Uterus (tissue), 4 donors: ENCODE data around the gene DCP1A. TPM values are rescaled to one million over a fixed set of nuclear protein-coding genes. Genes with fewer than 3 reads are reported as not detected.

Source experiments
- DNase-seq, 2 donors: peaks; one replicate each; pipeline ENCODE4 v3.0.0-alpha.2; 2019 to 2020
- H3K27ac ChIP-seq, 2 donors: fragments of 200-600 bp; sonication (generic); 1 replicate in 1 of 2; 2 replicates in 1 of 2; pipeline ENCODE4 v1.5.1; 2016 to 2018
- H3K27me3 ChIP-seq, 2 donors: fragments of 200-600 bp; sonication (generic); one replicate each; pipeline ENCODE4 v1.5.1; 2018 to 2019; ENCODE audit warnings: control low read depth in 1 of 2
- H3K36me3 ChIP-seq, 2 donors: fragments of 200-600 bp; sonication (generic); one replicate each; pipeline ENCODE4 v1.5.1; 2019; ENCODE audit warnings: control low read depth in 1 of 2
- H3K4me1 ChIP-seq, 2 donors: fragments of 200-600 bp; sonication (generic); one replicate each; pipeline ENCODE4 v1.5.1; 2018 to 2019; ENCODE audit warnings: control low read depth in 1 of 2
- H3K4me3 ChIP-seq, 2 donors: fragments of 200-600 bp; sonication (generic); 1 replicate in 1 of 2; 2 replicates in 1 of 2; pipeline ENCODE4 v1.5.1; 2018 to 2019; ENCODE audit warnings: mild to moderate bottlenecking in 1 of 2
- H3K9me3 ChIP-seq, 2 donors: fragments of 200-600 bp; sonication (generic); one replicate each; pipeline ENCODE4 v1.5.1; 2019; ENCODE audit warnings: control low read depth in 1 of 2
- POLR2A ChIP-seq, 2 donors: fragments of 450-650 bp; IDR thresholded peaks; one replicate each; pipeline ENCODE4 v1.6.1; 2016; ENCODE audit warnings: antibody characterized with exemption in 2 of 2, mild to moderate bottlenecking in 1 of 2, moderate library complexity in 1 of 2
- intact Hi-C: fragments of 100-400 bp; cut with DNase I; formaldehyde crosslinking; loops from one replicate; pipeline ENCODE4 v1.15.1; 2023; ENCODE audit warnings: low total_unique reads
- total RNA-seq, 4 donors: library from RNA; depleted of rRNA in 3 of 4; stranded (reverse); fragments of >200 nt in 3 of 4; gene quantifications; one replicate each; pipeline versions ENCODE4 v1.1.0 to v1.2.4, GENCODE V29; 2014 to 2023
- TF ChIP-seq, protein P1 (sequence below), 4 experiments: fragments of 200-600 bp in 2 of 4; fragments of 450-650 bp in 2 of 4; sonication (generic) in 2 of 4; IDR thresholded peaks; one replicate each; pipeline ENCODE4 v1.5.1; 2016 to 2019; ENCODE audit warnings: antibody characterized with exemption in 4 of 4, mild to moderate bottlenecking in 2 of 4, moderate library complexity in 1 of 4
- donor health status: DM: yes; HTN: yes; CAD: no.

DCP1A gene
- total RNA-seq, 4 donors from 2014 or later: 27.2 to 39.4 (median 34.5) TPM

DNA sequence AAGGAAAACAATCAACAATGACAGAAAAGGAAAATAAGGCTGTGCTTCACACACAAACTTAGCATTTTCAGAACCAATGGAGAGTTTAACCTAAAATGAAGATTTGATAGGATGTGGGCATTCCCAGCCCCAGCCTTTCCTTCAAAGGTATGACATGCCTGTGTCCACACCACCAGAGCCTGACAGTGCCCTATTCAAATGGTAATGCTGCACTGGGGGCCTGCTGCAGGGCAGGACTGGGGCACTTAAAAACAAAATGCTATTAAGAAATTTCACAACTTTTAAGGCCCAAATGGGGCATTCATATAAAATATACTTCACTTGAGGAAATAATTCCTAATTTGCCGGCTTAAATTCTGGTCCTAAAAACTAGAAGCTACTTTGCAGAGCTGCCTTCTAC is 60.6 kb downstream of the DCP1A start:
- Histone ChIP-seq H3K27ac (no peak overlapping the region), H3K4me3 (no peak overlapping the region), H3K9me3 (no peaks in the 10 kb centered on the region), H3K36me3 (no peaks in the 10 kb centered on the region), H3K4me1 (no peaks in the 10 kb centered on the region), H3K27me3 (no peaks in the 10 kb centered on the region)
- no peak for DNase-seq
- intact Hi-C loops: no loop called here
- TF ChIP-seq, protein P1, sequence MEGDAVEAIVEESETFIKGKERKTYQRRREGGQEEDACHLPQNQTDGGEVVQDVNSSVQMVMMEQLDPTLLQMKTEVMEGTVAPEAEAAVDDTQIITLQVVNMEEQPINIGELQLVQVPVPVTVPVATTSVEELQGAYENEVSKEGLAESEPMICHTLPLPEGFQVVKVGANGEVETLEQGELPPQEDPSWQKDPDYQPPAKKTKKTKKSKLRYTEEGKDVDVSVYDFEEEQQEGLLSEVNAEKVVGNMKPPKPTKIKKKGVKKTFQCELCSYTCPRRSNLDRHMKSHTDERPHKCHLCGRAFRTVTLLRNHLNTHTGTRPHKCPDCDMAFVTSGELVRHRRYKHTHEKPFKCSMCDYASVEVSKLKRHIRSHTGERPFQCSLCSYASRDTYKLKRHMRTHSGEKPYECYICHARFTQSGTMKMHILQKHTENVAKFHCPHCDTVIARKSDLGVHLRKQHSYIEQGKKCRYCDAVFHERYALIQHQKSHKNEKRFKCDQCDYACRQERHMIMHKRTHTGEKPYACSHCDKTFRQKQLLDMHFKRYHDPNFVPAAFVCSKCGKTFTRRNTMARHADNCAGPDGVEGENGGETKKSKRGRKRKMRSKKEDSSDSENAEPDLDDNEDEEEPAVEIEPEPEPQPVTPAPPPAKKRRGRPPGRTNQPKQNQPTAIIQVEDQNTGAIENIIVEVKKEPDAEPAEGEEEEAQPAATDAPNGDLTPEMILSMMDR (IDR thresholded peaks at IDR 0.05): no peak

DNA sequence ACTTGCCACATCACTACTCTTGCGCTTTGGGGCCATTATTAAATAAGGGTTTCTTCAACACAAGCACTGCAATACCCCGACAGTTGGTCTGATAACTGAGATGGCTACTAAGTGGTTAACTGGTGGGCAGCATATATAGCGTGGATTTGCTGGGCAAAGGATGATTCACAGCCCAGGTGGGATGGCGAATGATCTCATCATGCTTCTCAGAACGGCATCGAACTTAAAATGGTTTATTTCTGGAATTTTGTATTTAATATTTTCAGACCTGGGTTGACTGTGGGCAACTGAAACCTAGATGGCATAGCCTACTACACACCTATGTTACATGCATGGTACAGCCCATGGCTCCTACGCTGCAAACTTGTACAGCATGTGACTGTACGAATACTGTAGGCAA is 64.8 kb downstream of the DCP1A start:
- no peak for TF ChIP-seq POLR2A (IDR thresholded peaks at IDR 0.05)
- TF ChIP-seq, protein P1 (IDR thresholded peaks at IDR 0.05): no peak
- no peaks in the 10 kb centered on the region for H3K27me3 ChIP-seq
- intact Hi-C loops: no loop called here
- no peak overlapping the region for H3K4me3 ChIP-seq
- no peaks in the 10 kb centered on the region for H3K9me3 ChIP-seq
- H3K27ac ChIP-seq: no peak overlapping the region
- no peaks in the 10 kb centered on the region for H3K4me1 ChIP-seq
- no peak for DNase-seq
- H3K36me3 ChIP-seq: no peaks in the 10 kb centered on the region

DNA sequence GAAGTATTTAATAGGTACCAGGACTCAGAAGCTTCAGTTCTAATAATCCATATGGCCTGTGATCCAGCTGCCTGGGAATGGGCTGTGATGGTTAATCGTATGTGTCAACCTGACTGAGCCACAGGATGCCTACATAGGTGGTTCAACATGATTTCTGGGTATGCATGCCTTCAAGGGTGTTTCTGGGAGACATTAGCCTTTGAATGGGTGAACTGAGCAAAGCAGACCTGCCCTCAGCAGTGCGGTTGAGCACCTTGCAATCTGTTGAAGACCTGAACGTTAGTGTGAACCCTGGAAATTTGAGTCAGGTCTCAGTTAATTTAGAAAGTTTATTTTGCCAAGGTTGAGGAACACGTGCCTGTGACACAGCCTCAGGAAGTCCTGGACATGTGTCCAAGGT is 68.7 kb downstream of the DCP1A start:
- H3K27ac ChIP-seq: no peak overlapping the region
- no peaks in the 10 kb centered on the region for H3K9me3 ChIP-seq
- TF ChIP-seq POLR2A (IDR thresholded peaks at IDR 0.05): no peak
- TF ChIP-seq, protein P1 (IDR thresholded peaks at IDR 0.05): no peak
- no peaks in the 10 kb centered on the region for H3K27me3 ChIP-seq
- H3K36me3 ChIP-seq: no peaks in the 10 kb centered on the region
- no peak for DNase-seq
- no peak overlapping the region for H3K4me3 ChIP-seq
- no peaks in the 10 kb centered on the region for H3K4me1 ChIP-seq
- intact Hi-C loops: no loop called here

DNA sequence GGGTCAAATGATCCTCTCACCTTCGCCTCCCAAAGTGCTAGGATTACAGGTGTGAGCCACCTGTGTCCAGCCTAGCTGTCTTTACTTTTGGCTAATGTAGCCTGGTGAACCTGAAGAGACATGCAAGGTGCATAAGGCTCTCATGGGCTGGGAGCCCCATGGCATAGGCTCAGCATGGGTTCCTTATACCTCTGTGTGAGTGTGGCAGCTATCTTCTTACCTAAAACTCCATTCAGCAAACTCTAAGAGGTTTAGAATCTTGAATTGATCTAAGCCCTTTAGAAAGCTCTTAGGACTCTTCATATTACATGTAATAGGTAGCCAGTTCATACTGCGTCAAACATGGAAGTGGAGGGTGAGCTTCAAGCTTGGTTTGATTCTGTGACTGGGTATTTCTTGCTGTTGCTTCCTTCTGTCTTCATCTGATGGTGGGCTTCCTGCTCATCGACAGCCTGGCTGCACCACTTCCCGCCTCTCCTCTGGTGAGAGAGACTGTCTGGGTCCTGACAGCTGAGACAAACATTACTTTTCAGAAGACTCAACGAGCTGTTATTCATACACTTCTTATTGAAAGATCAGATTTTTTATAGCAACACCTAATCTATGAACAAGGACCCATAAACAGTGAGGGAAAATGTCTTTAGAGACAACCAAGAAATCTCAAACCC is 72.3 kb downstream of the DCP1A start:
- TF ChIP-seq, protein P1 (IDR thresholded peaks at IDR 0.05): no peak

DNA sequence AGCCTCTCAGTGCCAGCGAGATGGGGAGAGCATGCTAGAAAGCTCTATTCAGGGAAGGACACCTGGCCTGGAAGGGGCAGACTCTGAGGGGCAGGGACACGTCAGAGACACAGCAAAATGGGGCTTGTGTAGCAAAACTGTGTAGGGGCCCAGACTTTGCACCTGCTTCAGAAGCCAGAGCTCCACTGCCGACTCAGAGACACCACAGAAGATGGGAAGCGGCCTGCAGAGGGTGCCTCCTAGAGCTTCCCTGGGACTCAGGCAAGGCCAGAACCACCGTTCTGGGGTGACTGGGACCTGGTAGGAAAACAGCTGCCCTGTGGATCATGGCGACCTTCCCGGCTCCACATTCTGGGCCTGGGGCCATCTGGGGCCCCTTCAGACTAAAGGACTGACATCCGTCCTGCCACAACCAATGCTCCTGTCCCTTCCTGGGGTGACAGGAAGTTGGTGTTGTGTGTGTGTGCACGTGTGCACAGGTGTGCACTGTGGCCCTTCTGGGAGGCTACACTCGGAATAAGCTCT is 74.1 kb downstream of the DCP1A start:
- DNase-seq: no peak
- peaks cover 0 to 8% of the 10 kb centered on the region in 2 donors for H3K4me1 ChIP-seq
- intact Hi-C loops: no loop called here
- no peaks in the 10 kb centered on the region for H3K27me3 ChIP-seq
- no peaks in the 10 kb centered on the region for H3K9me3 ChIP-seq
- H3K36me3 ChIP-seq: no peaks in the 10 kb centered on the region
- H3K27ac ChIP-seq: no peak overlapping the region
- TF ChIP-seq, protein P1 (IDR thresholded peaks at IDR 0.05): no peak
- TF ChIP-seq POLR2A (IDR thresholded peaks at IDR 0.05): no peak
- no peak overlapping the region for H3K4me3 ChIP-seq

More for the DNA sequence above, 72.3 kb downstream of the DCP1A start:
- H3K27ac ChIP-seq: no peak overlapping the region
- H3K4me3 ChIP-seq: no peak overlapping the region
- DNase-seq: no peak
- no peaks in the 10 kb centered on the region for H3K36me3 ChIP-seq
- H3K9me3 ChIP-seq: no peaks in the 10 kb centered on the region
- intact Hi-C loops: no loop called here
- no peaks in the 10 kb centered on the region for H3K27me3 ChIP-seq
- peaks cover 0 to 3% of the 10 kb centered on the region in 2 donors for H3K4me1 ChIP-seq
